SH-SY5Y (cell line): ENCODE data around the gene LOXL3.

Source experiments
- GATA2 ChIP-seq: IDR thresholded peaks from 2 replicates; pipeline ENCODE4 v1.6.1; 2011; ENCODE audit warnings: mild to moderate bottlenecking, low read depth, low read length
- GATA3 ChIP-seq: IDR thresholded peaks from 2 replicates; pipeline ENCODE4 v1.6.1; 2011; ENCODE audit warnings: low read depth, mild to moderate bottlenecking, low read length, moderate library complexity

- TF ChIP-seq GATA2 (no peak), GATA3 (no peak)
Observed at GRCh38 chr2:74577448-74577847, 23.7 kb upstream of the LOXL3 start.
